Mesenchymal stem cell (in vitro differentiated cells and primary cell): Measurements from ENCODE around the gene C14orf132.

Source experiments
- DNase-seq: peaks from one replicate; pipeline ENCODE4 v3.0.0-alpha.2; 2013
- H2AFZ ChIP-seq: one replicate; pipeline ENCODE4 v1.6.1; 2013; ENCODE audit warnings: low read depth, mild to moderate bottlenecking, control low read depth, inconsistent platforms, low read length, moderate library complexity
- H2AK5ac ChIP-seq: 2 replicates; pipeline ENCODE4 v1.6.1; 2013; ENCODE audit warnings: low read length, moderate library complexity, mild to moderate bottlenecking, inconsistent platforms; ENCODE audit not compliant: severe bottlenecking
- H2BK120ac ChIP-seq: one replicate; pipeline ENCODE4 v1.6.1; 2013; ENCODE audit warnings: low read depth, mild to moderate bottlenecking, inconsistent platforms, low read length, moderate library complexity
- H2BK12ac ChIP-seq, 2 experiments: one replicate each; pipeline ENCODE4 v1.6.1; 2013; ENCODE audit warnings: inconsistent platforms in 2 of 2, low read length in 2 of 2, mild to moderate bottlenecking in 2 of 2, moderate library complexity in 2 of 2, control low read depth in 1 of 2
- H2BK15ac ChIP-seq: one replicate; pipeline ENCODE4 v1.6.1; 2013; ENCODE audit warnings: mild to moderate bottlenecking, low read depth, inconsistent platforms; ENCODE audit not compliant: poor library complexity, severe bottlenecking
- H2BK5ac ChIP-seq: 2 replicates; pipeline ENCODE4 v1.6.1; 2013; ENCODE audit warnings: low read depth, mild to moderate bottlenecking, low read length, control low read depth, inconsistent platforms; ENCODE audit not compliant: poor library complexity, severe bottlenecking
- H3K14ac ChIP-seq, 2 experiments: one replicate each; pipeline ENCODE4 v1.6.1; 2013; ENCODE audit warnings: inconsistent platforms in 2 of 2, low read length in 2 of 2, control low read depth in 1 of 2, mild to moderate bottlenecking in 1 of 2, moderate library complexity in 1 of 2
- H3K18ac ChIP-seq, 2 experiments: one replicate each; pipeline ENCODE4 v1.6.1; 2013; ENCODE audit warnings: inconsistent platforms in 2 of 2, low read length in 2 of 2, control low read depth in 1 of 2, low read depth in 1 of 2, mild to moderate bottlenecking in 1 of 2
- H3K23ac ChIP-seq, 2 experiments: one replicate each; pipeline ENCODE4 v1.6.1; 2013; ENCODE audit warnings: inconsistent platforms in 2 of 2, low read length in 2 of 2, mild to moderate bottlenecking in 2 of 2, moderate library complexity in 2 of 2, control low read depth in 1 of 2
- H3K27ac ChIP-seq: 2 replicates; pipeline ENCODE4 v1.5.1; 2013; ENCODE audit warnings: mild to moderate bottlenecking, moderate library complexity, low read length, control low read depth, inconsistent platforms; ENCODE audit not compliant: poor library complexity, severe bottlenecking
- H3K27me3 ChIP-seq, 2 experiments: 2 replicates each; pipeline versions ENCODE4 v1.6.1 to v1.7.0; 2013; ENCODE audit warnings: low read length in 2 of 2, mild to moderate bottlenecking in 2 of 2, moderate library complexity in 2 of 2, control low read depth in 1 of 2, inconsistent platforms in 1 of 2; ENCODE audit not compliant: control insufficient read depth in 1 of 2, insufficient read depth in 1 of 2
- H3K36me3 ChIP-seq, 2 experiments: 2 replicates each; pipeline versions ENCODE4 v1.6.1 to v1.7.0; 2013; ENCODE audit warnings: low read length in 2 of 2, control low read depth in 1 of 2, inconsistent platforms in 1 of 2, low read depth in 1 of 2, mild to moderate bottlenecking in 1 of 2; ENCODE audit not compliant: insufficient read depth in 2 of 2, control insufficient read depth in 1 of 2
- H3K4ac ChIP-seq, 2 experiments: one replicate each; pipeline ENCODE4 v1.6.1; 2013; ENCODE audit warnings: inconsistent platforms in 2 of 2, low read length in 2 of 2, mild to moderate bottlenecking in 2 of 2, moderate library complexity in 2 of 2, control low read depth in 1 of 2, low read depth in 1 of 2
- H3K4me1 ChIP-seq: 2 replicates; pipeline ENCODE4 v1.6.1; 2013; ENCODE audit warnings: low read depth, low read length, control low read depth; ENCODE audit not compliant: control insufficient read depth, insufficient read depth
- H3K4me2 ChIP-seq: 2 replicates; pipeline ENCODE4 v1.6.1; 2013; ENCODE audit warnings: low read length, mild to moderate bottlenecking, inconsistent platforms; ENCODE audit not compliant: poor library complexity, severe bottlenecking
- H3K4me3 ChIP-seq, 2 experiments: 2 replicates each; pipeline versions ENCODE4 v1.5.1 to v1.7.0; 2013; ENCODE audit warnings: low read length in 2 of 2, mild to moderate bottlenecking in 2 of 2, control low read depth in 1 of 2, low read depth in 1 of 2; ENCODE audit not compliant: insufficient read depth in 1 of 2
- H3K79me1 ChIP-seq: replicated peaks from 2 replicates; pipeline ENCODE4 v1.6.1; 2013; ENCODE audit warnings: mild to moderate bottlenecking, control low read depth, low read length, inconsistent platforms; ENCODE audit not compliant: poor library complexity, severe bottlenecking
- H3K9ac ChIP-seq: 2 replicates; pipeline ENCODE4 v1.7.0; 2013; ENCODE audit warnings: mild to moderate bottlenecking, low read length, moderate library complexity
- H3K9me3 ChIP-seq: 2 replicates; pipeline ENCODE4 v1.7.0; 2013; ENCODE audit warnings: mild to moderate bottlenecking, low read length; ENCODE audit not compliant: control insufficient read depth
- H4K8ac ChIP-seq: one replicate; pipeline ENCODE4 v1.6.1; 2013; ENCODE audit warnings: inconsistent platforms, mild to moderate bottlenecking, low read length, moderate library complexity
- H4K91ac ChIP-seq: one replicate; pipeline ENCODE4 v1.6.1; 2013; ENCODE audit warnings: mild to moderate bottlenecking, low read length, inconsistent platforms
- WGBS: methylation state at CpG from one replicate; pipeline ENCODE4 v1.1.7; 2013; ENCODE audit warnings: mixed read lengths; 5-methylcytosine and 5-hydroxymethylcytosine counted together

Gene C14orf132

GRCh38 chr14:96058576-96059200 is 19.5 kb downstream of the C14orf132 start:
- 92% methylated on average over 5 of the region's 5 CpGs for WGBS
- no peak overlapping the region for H3K4ac ChIP-seq
- H3K27me3 ChIP-seq, result no peaks in the 10 kb centered on the region
- no peak for DNase-seq
- H2BK120ac ChIP-seq, result no peak overlapping the region
- H2BK5ac ChIP-seq, result no peak overlapping the region
- H3K79me1 ChIP-seq, result peaks cover 60% of the 10 kb centered on the region
- H2AK5ac ChIP-seq, result no peak overlapping the region
- no peak overlapping the region for H3K4me3 ChIP-seq
- H3K14ac ChIP-seq, result no peak overlapping the region
- no peak overlapping the region for H2BK15ac ChIP-seq
- H3K36me3 ChIP-seq, result peaks cover 26% of the 10 kb centered on the region in 2 experiments
- H3K4me2 ChIP-seq, result no peak overlapping the region
- H4K91ac ChIP-seq, result no peak overlapping the region
- no peak overlapping the region for H2BK12ac ChIP-seq
- no peak overlapping the region for H3K27ac ChIP-seq
- H2AFZ ChIP-seq, result no peak overlapping the region
- H3K18ac ChIP-seq, result no peak overlapping the region
- no peak overlapping the region for H3K9ac ChIP-seq
- no peak overlapping the region for H3K23ac ChIP-seq
- H3K4me1 ChIP-seq, result peaks cover 31% of the 10 kb centered on the region
- H4K8ac ChIP-seq, result no peak overlapping the region
- no peaks in the 10 kb centered on the region for H3K9me3 ChIP-seq

GRCh38 chr14:96059519-96060135 is 20.5 kb downstream of the C14orf132 start:
- Histone ChIP-seq H2AFZ (no peak overlapping the region), H3K79me1 (peaks cover 59% of the 10 kb centered on the region), H4K8ac (no peak overlapping the region), H2BK5ac (no peak overlapping the region), H3K4me2 (no peak overlapping the region), H3K9me3 (no peaks in the 10 kb centered on the region), H3K27me3 (no peaks in the 10 kb centered on the region), H4K91ac (no peak overlapping the region), H3K36me3 (peaks cover 26% of the 10 kb centered on the region in 2 experiments), H2BK12ac (no peak overlapping the region), H2BK120ac (no peak overlapping the region), H3K27ac (no peak overlapping the region), H3K23ac (peak overlapping the region in 1 of 2 experiments; percentile 32), H3K4me1 (peaks cover 25% of the 10 kb centered on the region), H3K18ac (no peak overlapping the region), H3K4me3 (no peak overlapping the region), H2BK15ac (no peak overlapping the region), H3K4ac (no peak overlapping the region), H2AK5ac (no peak overlapping the region), H3K14ac (no peak overlapping the region), H3K9ac (no peak overlapping the region)
- 89% methylated on average over 3 of the region's 3 CpGs for WGBS
- DNase-seq, result no peak

DNA sequence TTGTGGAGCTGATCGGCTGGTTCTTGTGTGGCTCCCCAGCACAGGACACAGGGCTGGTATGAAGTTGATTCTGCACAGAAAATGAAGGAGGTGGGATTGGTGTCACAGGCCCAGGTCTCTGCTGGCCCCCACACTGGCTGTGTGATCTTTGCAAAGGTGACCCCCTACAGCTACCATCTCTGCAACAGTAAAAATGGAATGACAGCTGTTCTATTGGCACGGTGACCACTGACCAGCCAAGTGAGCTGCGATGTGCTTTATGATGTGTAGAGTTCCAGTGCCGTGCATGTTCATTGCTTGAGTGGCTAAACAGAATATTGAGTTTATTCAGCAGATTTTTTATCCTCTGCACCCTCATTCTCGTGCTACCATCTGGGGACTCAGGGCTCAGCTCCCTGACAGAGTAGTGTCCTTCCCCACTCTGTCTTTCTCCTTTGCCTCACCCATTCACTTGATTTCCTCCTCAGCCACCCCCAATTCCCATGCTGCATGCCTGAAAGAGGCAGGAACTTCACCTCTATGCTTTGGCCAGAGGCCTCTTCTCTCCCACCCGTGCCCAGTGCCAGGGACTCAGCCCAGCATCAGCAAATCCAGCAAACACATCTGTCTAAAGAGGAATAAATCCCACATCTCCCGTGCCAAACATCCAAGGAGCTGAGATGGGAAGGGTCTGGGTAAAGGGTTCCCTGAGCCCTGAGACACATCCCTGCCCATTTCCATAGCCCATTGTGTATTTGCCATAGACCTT is 21.2 kb downstream of the C14orf132 start:
- no peak overlapping the region for H4K91ac ChIP-seq
- H3K4me1 ChIP-seq, result peaks cover 22% of the 10 kb centered on the region
- no peak overlapping the region for H3K4ac ChIP-seq
- no peak overlapping the region for H3K4me3 ChIP-seq
- H2BK15ac ChIP-seq, result no peak overlapping the region
- no peak overlapping the region for H3K18ac ChIP-seq
- peaks cover 26 to 29% of the 10 kb centered on the region in 2 experiments for H3K36me3 ChIP-seq
- no peak overlapping the region for H2BK12ac ChIP-seq
- no peak overlapping the region for H2BK120ac ChIP-seq
- no peak overlapping the region for H3K14ac ChIP-seq
- H3K9me3 ChIP-seq, result no peaks in the 10 kb centered on the region
- H3K9ac ChIP-seq, result no peak overlapping the region
- whole genome bisulfite sequencing, result 96% methylated on average over 5 of the region's 7 CpGs
- H2AFZ ChIP-seq, result no peak overlapping the region
- no peaks in the 10 kb centered on the region for H3K27me3 ChIP-seq
- H3K27ac ChIP-seq, result no peak overlapping the region
- no peak overlapping the region for H3K4me2 ChIP-seq
- H3K23ac ChIP-seq, result no peak overlapping the region
- H2AK5ac ChIP-seq, result no peak overlapping the region
- no peak overlapping the region for H2BK5ac ChIP-seq
- no peak for DNase-seq
- H3K79me1 ChIP-seq, result peaks cover 63% of the 10 kb centered on the region
- no peak overlapping the region for H4K8ac ChIP-seq

DNA sequence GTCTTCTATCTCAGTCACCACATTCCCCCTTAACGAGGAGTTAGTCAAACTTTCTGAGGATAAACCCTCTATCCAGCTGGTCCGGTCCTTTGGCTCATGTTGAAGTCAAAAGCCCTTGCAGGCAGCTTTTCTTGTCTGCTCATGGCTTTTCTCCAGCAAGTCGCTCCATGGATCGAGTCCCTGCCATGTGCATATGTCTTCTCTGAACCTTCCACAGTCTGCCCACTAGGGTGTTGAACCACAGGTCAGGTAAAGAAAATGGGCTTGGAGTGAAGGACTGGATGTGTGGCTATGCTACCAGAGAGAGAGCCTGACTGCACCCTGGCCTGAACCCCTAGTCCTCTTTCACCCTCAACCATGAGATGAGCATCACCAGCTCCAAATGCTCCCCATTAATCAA is 22.8 kb downstream of the C14orf132 start:
- no peaks in the 10 kb centered on the region for H3K27me3 ChIP-seq
- H3K4ac ChIP-seq, result no peak overlapping the region
- H3K14ac ChIP-seq, result no peak overlapping the region
- no peak overlapping the region for H4K91ac ChIP-seq
- DNase-seq, result no peak
- no peak overlapping the region for H3K23ac ChIP-seq
- WGBS, result 86% methylated on average over 4 of the region's 4 CpGs
- H2AFZ ChIP-seq, result no peak overlapping the region
- H2BK15ac ChIP-seq, result no peak overlapping the region
- no peak overlapping the region for H2BK5ac ChIP-seq
- H3K4me1 ChIP-seq, result peaks cover 18% of the 10 kb centered on the region
- peaks cover 61% of the 10 kb centered on the region for H3K79me1 ChIP-seq
- H3K36me3 ChIP-seq, result peaks cover 26 to 29% of the 10 kb centered on the region in 2 experiments
- no peak overlapping the region for H4K8ac ChIP-seq
- no peak overlapping the region for H3K18ac ChIP-seq
- no peaks in the 10 kb centered on the region for H3K9me3 ChIP-seq
- no peak overlapping the region for H2BK120ac ChIP-seq
- no peak overlapping the region for H3K27ac ChIP-seq
- H2AK5ac ChIP-seq, result no peak overlapping the region
- H3K4me3 ChIP-seq, result no peak overlapping the region
- H2BK12ac ChIP-seq, result no peak overlapping the region
- H3K9ac ChIP-seq, result no peak overlapping the region
- H3K4me2 ChIP-seq, result no peak overlapping the region
